H9 (cell line): ENCODE measurements around the gene ARHGAP26. TPM values are rescaled to one million over a fixed set of nuclear protein-coding genes. Genes with fewer than 3 reads are reported as not detected.
A peak's percentile ranks its signal among the peaks of the same experiment; 100 is the strongest.

Experiments
- DNase-seq: peaks from one replicate; pipeline ENCODE4 v3.0.0-alpha.2; 2017
- H2AFZ ChIP-seq: one replicate; pipeline ENCODE4 v1.6.1; 2013; ENCODE audit warnings: mild to moderate bottlenecking, low read length, control low read depth, moderate library complexity
- H2AK5ac ChIP-seq: 2 replicates; pipeline ENCODE4 v1.6.1; 2013; ENCODE audit warnings: low read length, control low read depth, mixed read lengths; ENCODE audit not compliant: insufficient read length
- H2BK120ac ChIP-seq: one replicate; pipeline ENCODE4 v1.6.1; 2013; ENCODE audit warnings: low read depth, mild to moderate bottlenecking, low read length, control low read depth, inconsistent platforms; ENCODE audit not compliant: poor library complexity, severe bottlenecking
- H2BK12ac ChIP-seq: 2 replicates; pipeline ENCODE4 v1.6.1; 2013; ENCODE audit warnings: low read length, control low read depth, mixed read lengths, low read depth; ENCODE audit not compliant: insufficient read length
- H2BK15ac ChIP-seq: 2 replicates; pipeline ENCODE4 v1.6.1; 2013; ENCODE audit warnings: low read depth, low read length, control low read depth
- H2BK20ac ChIP-seq: one replicate; pipeline ENCODE4 v1.6.1; 2013; ENCODE audit warnings: low read depth, mild to moderate bottlenecking, low read length, control low read depth, inconsistent platforms; ENCODE audit not compliant: poor library complexity, severe bottlenecking
- H2BK5ac ChIP-seq: 2 replicates; pipeline ENCODE4 v1.6.1; 2013; ENCODE audit warnings: low read length, control low read depth, mixed read lengths; ENCODE audit not compliant: insufficient read length
- H3K14ac ChIP-seq: 2 replicates; pipeline ENCODE4 v1.6.1; 2013; ENCODE audit warnings: low read length, control low read depth; ENCODE audit not compliant: insufficient read depth
- H3K18ac ChIP-seq: 2 replicates; pipeline ENCODE4 v1.6.1; 2013; ENCODE audit warnings: low read depth, mild to moderate bottlenecking, mixed read lengths, low read length, control low read depth; ENCODE audit not compliant: insufficient read length
- H3K23ac ChIP-seq: 2 replicates; pipeline ENCODE4 v1.6.1; 2013; ENCODE audit warnings: low read length, control low read depth, mixed read lengths, low read depth; ENCODE audit not compliant: insufficient read length
- H3K23me2 ChIP-seq: 2 replicates; pipeline ENCODE4 v1.6.1; 2013; ENCODE audit warnings: low read depth, mild to moderate bottlenecking, mixed read lengths, low read length, control low read depth; ENCODE audit not compliant: insufficient read length, poor library complexity, severe bottlenecking
- H3K27ac ChIP-seq: 2 replicates; pipeline ENCODE4 v1.5.1; 2013; ENCODE audit warnings: low read length, control low read depth, mixed read lengths, low read depth; ENCODE audit not compliant: insufficient read length
- H3K27me3 ChIP-seq: 2 replicates; pipeline ENCODE4 v1.6.1; 2013; ENCODE audit warnings: low read length, control low read depth, inconsistent platforms; ENCODE audit not compliant: insufficient read depth
- H3K4ac ChIP-seq: 2 replicates; pipeline ENCODE4 v1.6.1; 2013; ENCODE audit warnings: low read depth, mild to moderate bottlenecking, control low read depth, inconsistent platforms, low read length, moderate library complexity
- H3K4me1 ChIP-seq: 2 replicates; pipeline ENCODE4 v1.6.1; 2013; ENCODE audit warnings: low read length, control low read depth, inconsistent platforms; ENCODE audit not compliant: insufficient read depth
- H3K4me2 ChIP-seq: 2 replicates; pipeline ENCODE4 v1.6.1; 2013; ENCODE audit warnings: low read length, control low read depth, mixed read lengths; ENCODE audit not compliant: insufficient read length, insufficient read depth
- H3K56ac ChIP-seq: 2 replicates; pipeline ENCODE4 v1.6.1; 2013; ENCODE audit warnings: low read depth, mild to moderate bottlenecking, mixed read lengths, low read length, control low read depth; ENCODE audit not compliant: insufficient read length
- H3K79me1 ChIP-seq: 2 replicates; pipeline ENCODE4 v1.6.1; 2013; ENCODE audit warnings: low read depth, mild to moderate bottlenecking, moderate library complexity, low read length, control low read depth, inconsistent platforms; ENCODE audit not compliant: insufficient read depth, poor library complexity, severe bottlenecking
- H3K79me2 ChIP-seq: 2 replicates; pipeline ENCODE4 v1.6.1; 2013; ENCODE audit warnings: low read length, control low read depth, inconsistent platforms; ENCODE audit not compliant: insufficient read depth
- H3K9ac ChIP-seq: 2 replicates; pipeline ENCODE4 v1.6.1; 2013; ENCODE audit warnings: low read length, control low read depth, mixed read lengths; ENCODE audit not compliant: insufficient read length; ENCODE audit errors: extremely low read depth
- H3K9me3 ChIP-seq: one replicate; pipeline ENCODE4 v1.6.1; 2013; ENCODE audit warnings: low read depth, low read length, inconsistent platforms; ENCODE audit not compliant: control insufficient read depth
- H3T11ph ChIP-seq: one replicate; pipeline ENCODE4 v1.6.1; 2013; ENCODE audit warnings: mild to moderate bottlenecking, low read length, control low read depth, inconsistent platforms
- H4K20me1 ChIP-seq: one replicate; pipeline ENCODE4 v1.6.1; 2013; ENCODE audit not compliant: control insufficient read depth, insufficient read length, insufficient read depth
- H4K5ac ChIP-seq: 2 replicates; pipeline ENCODE4 v1.6.1; 2013; ENCODE audit warnings: low read depth, mild to moderate bottlenecking, mixed read lengths, low read length, control low read depth; ENCODE audit not compliant: insufficient read length
- H4K8ac ChIP-seq: replicated peaks from 2 replicates; pipeline ENCODE4 v1.6.1; 2013; ENCODE audit warnings: low read length, control low read depth, mixed read lengths, low read depth; ENCODE audit not compliant: insufficient read length
- H4K91ac ChIP-seq: 2 replicates; pipeline ENCODE4 v1.6.1; 2013; ENCODE audit warnings: low read depth, mild to moderate bottlenecking, moderate library complexity, mixed read lengths, low read length, control low read depth; ENCODE audit not compliant: insufficient read length
- H3K27ac Mint-ChIP-seq, 3 experiments: 2 replicates in 2 of 3; 3 replicates in 1 of 3; pipeline ENCODE4 v1.8.0; 2020 to 2021; ENCODE audit warnings: mixed read lengths in 3 of 3, mild to moderate bottlenecking in 1 of 3, moderate library complexity in 1 of 3
- H3K27me3 Mint-ChIP-seq: 2 replicates; pipeline ENCODE4 v1.8.0; 2021; ENCODE audit warnings: low read depth, mild to moderate bottlenecking, moderate library complexity, mixed read lengths
- H3K36me3 Mint-ChIP-seq, 3 experiments: 2 replicates in 2 of 3; 3 replicates in 1 of 3; pipeline ENCODE4 v1.8.0; 2020 to 2021; ENCODE audit warnings: low read depth in 3 of 3, mixed read lengths in 3 of 3; ENCODE audit not compliant: insufficient read depth in 1 of 3
- H3K4me1 Mint-ChIP-seq, 2 experiments: 2 replicates each; pipeline ENCODE4 v1.8.0; 2020; ENCODE audit warnings: mixed read lengths in 2 of 2
- H3K4me3 Mint-ChIP-seq, 2 experiments: 2 replicates in 1 of 2; 3 replicates in 1 of 2; pipeline ENCODE4 v1.8.0; 2020 to 2021; ENCODE audit warnings: mild to moderate bottlenecking in 2 of 2, mixed read lengths in 2 of 2, moderate library complexity in 1 of 2
- H3K9me3 Mint-ChIP-seq, 2 experiments: 2 replicates in 1 of 2; 3 replicates in 1 of 2; pipeline ENCODE4 v1.8.0; 2020; ENCODE audit warnings: mild to moderate bottlenecking in 2 of 2, mixed read lengths in 2 of 2, moderate library complexity in 1 of 2
- CTCF ChIP-seq: fragments of 200-600 bp; sonication (generic); conservative IDR thresholded peaks from 3 replicates; pipeline ENCODE4 v1.8.0; 2021; ENCODE audit warnings: antibody characterized with exemption, mild to moderate bottlenecking
- WGBS: extraction: QIAGEN DNeasy Blood & Tissue Kit; methylation state at CpG from one replicate; pipeline ENCODE4 v1.1.7; 2013; ENCODE audit warnings: missing lambda C conversion rate, low lambda C conversion rate, mixed read lengths; ENCODE audit not compliant: insufficient read length; ENCODE audit errors: extremely low coverage; 5-methylcytosine and 5-hydroxymethylcytosine counted together
- total RNA-seq: library from RNA; stranded (reverse); gene quantifications from 2 replicates; pipeline ENCODE4 v1.2.1, GENCODE V29; 2021

ARHGAP26 gene
- total RNA-seq, 1 experiment from 2014 or later: 13.8 TPM

DNA sequence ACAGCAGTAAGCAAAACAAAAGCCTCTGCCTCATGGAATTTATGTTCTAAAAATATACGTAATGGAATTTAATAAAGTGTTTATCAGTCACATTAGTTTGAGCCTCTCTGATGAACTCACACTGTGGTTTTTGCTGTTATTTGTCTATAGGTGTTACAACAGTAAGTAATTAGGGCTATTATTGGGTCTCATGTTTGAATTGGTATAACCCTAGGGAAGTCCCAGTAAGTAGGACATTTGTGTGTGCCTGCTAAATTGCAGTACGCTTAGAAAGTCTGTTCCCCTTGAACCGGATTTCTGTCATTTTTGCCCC is 435.7 kb downstream of the ARHGAP26 start:
- H3K9me3 Mint-ChIP-seq: peaks cover 0 to 5% of the 10 kb centered on the region in 2 experiments; a peak in 2 of 5 replicates
- Histone ChIP-seq H3K18ac (no peak overlapping the region), H3K14ac (no peak overlapping the region), H3K27me3 (no peaks in the 10 kb centered on the region), H2BK12ac (no peak overlapping the region), H2AK5ac (no peak overlapping the region), H2BK15ac (no peak overlapping the region), H4K91ac (no peak overlapping the region), H3K4me2 (no peak overlapping the region), H3K56ac (no peak overlapping the region), H3K23ac (no peak overlapping the region), H2AFZ (no peak overlapping the region), H4K5ac (no peak overlapping the region), H3K9me3 (no peaks in the 10 kb centered on the region), H3K79me1 (no peaks in the 10 kb centered on the region), H3K4me1 (no peaks in the 10 kb centered on the region), H4K20me1 (no peaks in the 10 kb centered on the region), H4K8ac (no peak overlapping the region), H2BK120ac (no peak overlapping the region), H2BK5ac (no peak overlapping the region), H3K9ac (no peak overlapping the region), H3K4ac (no peak overlapping the region), H3T11ph (no peak overlapping the region), H3K79me2 (no peaks in the 10 kb centered on the region), H3K27ac (no peak overlapping the region), H2BK20ac (no peak overlapping the region), H3K23me2 (no peaks in the 10 kb centered on the region)
- no peak for DNase-seq
- H3K27me3 Mint-ChIP-seq: no peaks in the 10 kb centered on the region; the same call in 1 of the 2 replicates
- WGBS: no CpG with 5 or more reads among the region's 3 CpGs
- peaks cover 20 to 30% of the 10 kb centered on the region in 2 experiments; a peak in 3 of 4 replicates for H3K4me1 Mint-ChIP-seq
- H3K4me3 Mint-ChIP-seq: no peak overlapping the region
- peak overlapping the region in 1 of 3 experiments; percentile 31; a peak in 1 of 7 replicates for H3K27ac Mint-ChIP-seq
- TF ChIP-seq CTCF: no peak
- peaks cover 5 to 10% (median 6%) of the 10 kb centered on the region in 3 experiments; a peak in 4 of 7 replicates for H3K36me3 Mint-ChIP-seq
